Mesodermal cell (in vitro differentiated cells): ENCODE measurements around the gene TRERF1.

Experiments
- H3K27ac ChIP-seq: 2 replicates; pipeline ENCODE4 v1.7.0; 2013; ENCODE audit warnings: mild to moderate bottlenecking, low read depth, low read length, moderate library complexity; ENCODE audit not compliant: severe bottlenecking
- H3K36me3 ChIP-seq: 2 replicates; pipeline ENCODE4 v1.7.1; 2013; ENCODE audit warnings: mild to moderate bottlenecking, low read length, moderate library complexity; ENCODE audit not compliant: control insufficient read depth, insufficient read depth
- H3K4me1 ChIP-seq: one replicate; pipeline ENCODE4 v1.7.1; 2013; ENCODE audit warnings: mild to moderate bottlenecking, low read length; ENCODE audit not compliant: insufficient read depth, control insufficient read depth, poor library complexity, severe bottlenecking
- H3K4me3 ChIP-seq: 2 replicates; pipeline ENCODE4 v1.7.0; 2013; ENCODE audit warnings: low read length, control low read depth, mild to moderate bottlenecking; ENCODE audit not compliant: insufficient read depth, poor library complexity, severe bottlenecking; ENCODE audit errors: extremely low read depth
- H3K9me3 ChIP-seq: 2 replicates; pipeline ENCODE4 v1.7.1; 2013; ENCODE audit warnings: mild to moderate bottlenecking, low read length, moderate library complexity; ENCODE audit not compliant: control insufficient read depth
- WGBS, 2 experiments: methylation state at CpG; one replicate each; pipeline ENCODE4 v1.1.5; 2013; ENCODE audit warnings: missing lambda C conversion rate in 2 of 2; ENCODE audit not compliant: insufficient coverage in 2 of 2; 5-methylcytosine and 5-hydroxymethylcytosine counted together

TRERF1 gene

GRCh38 chr6:42249279-42249678 is 202.4 kb downstream of the TRERF1 start:
- Histone ChIP-seq H3K27ac (no peak overlapping the region), H3K9me3 (no peaks in the 10 kb centered on the region), H3K4me1 (peaks cover 5% of the 10 kb centered on the region), H3K4me3 (no peak overlapping the region), H3K36me3 (peaks cover 2% of the 10 kb centered on the region)
- WGBS, 2 experiments, result 92 to 97% methylated on average over 2 to 3 of the region's 3 CpGs

- no peaks in the 10 kb centered on the region for H3K9me3 ChIP-seq
- H3K36me3 ChIP-seq, result peaks cover 3% of the 10 kb centered on the region
- no peaks in the 10 kb centered on the region for H3K4me1 ChIP-seq
- no peak overlapping the region for H3K27ac ChIP-seq
- no peak overlapping the region for H3K4me3 ChIP-seq
- 96 to 99% methylated on average over 11 of the region's 11 CpGs for WGBS, 2 experiments
These were observed 208.7 kb downstream of the TRERF1 start for GRCh38 chr6:42243046-42243445.

- no peak overlapping the region for H3K27ac ChIP-seq
- H3K9me3 ChIP-seq, result no peaks in the 10 kb centered on the region
- WGBS, 2 experiments, result 60 to 61% methylated on average over 4 of the region's 5 CpGs
- H3K4me1 ChIP-seq, result no peaks in the 10 kb centered on the region
- peaks cover 3% of the 10 kb centered on the region for H3K36me3 ChIP-seq
- no peak overlapping the region for H3K4me3 ChIP-seq
These were observed 209.8 kb downstream of the TRERF1 start for GRCh38 chr6:42241915-42242314.

GRCh38 chr6:42239736-42240375 is 211.9 kb downstream of the TRERF1 start:
- Histone ChIP-seq H3K9me3 (no peaks in the 10 kb centered on the region), H3K4me3 (no peak overlapping the region), H3K27ac (no peak overlapping the region), H3K36me3 (peaks cover 3% of the 10 kb centered on the region), H3K4me1 (peaks cover 3% of the 10 kb centered on the region)
- 91 to 99% methylated on average over 7 of the region's 7 CpGs for WGBS, 2 experiments

GRCh38 chr6:42239333-42239732 is 212.4 kb downstream of the TRERF1 start:
- 86 to 87% methylated on average over 5 of the region's 5 CpGs for WGBS, 2 experiments
- Histone ChIP-seq H3K27ac (no peak overlapping the region), H3K4me3 (no peak overlapping the region), H3K9me3 (no peaks in the 10 kb centered on the region), H3K4me1 (peaks cover 3% of the 10 kb centered on the region), H3K36me3 (peaks cover 3% of the 10 kb centered on the region)

GRCh38 chr6:42237857-42238256 is 213.9 kb downstream of the TRERF1 start:
- Histone ChIP-seq H3K4me1 (peaks cover 3% of the 10 kb centered on the region), H3K27ac (no peak overlapping the region), H3K36me3 (no peaks in the 10 kb centered on the region), H3K4me3 (no peak overlapping the region), H3K9me3 (no peaks in the 10 kb centered on the region)
- no CpG with 5 or more reads among the region's 1 CpG for WGBS, 2 experiments

GRCh38 chr6:42236682-42237473 is 214.8 kb downstream of the TRERF1 start:
- 100% methylated on average over 2 of the region's 5 CpGs for WGBS, 2 experiments
- Histone ChIP-seq H3K36me3 (no peaks in the 10 kb centered on the region), H3K27ac (no peak overlapping the region), H3K4me1 (peaks cover 3% of the 10 kb centered on the region), H3K9me3 (no peaks in the 10 kb centered on the region), H3K4me3 (no peak overlapping the region)

GRCh38 chr6:42236030-42236429 is 215.7 kb downstream of the TRERF1 start:
- Histone ChIP-seq H3K27ac (no peak overlapping the region), H3K9me3 (no peaks in the 10 kb centered on the region)
- WGBS, 2 experiments, result 79 to 96% methylated on average over 3 to 5 of the region's 9 CpGs

GRCh38 chr6:42232035-42232434 is 219.7 kb downstream of the TRERF1 start:
- Histone ChIP-seq H3K4me3 (no peak overlapping the region), H3K27ac (no peak overlapping the region), H3K9me3 (no peaks in the 10 kb centered on the region), H3K4me1 (peaks cover 6% of the 10 kb centered on the region), H3K36me3 (peaks cover 3% of the 10 kb centered on the region)
- 88 to 95% methylated on average over 2 of the region's 3 CpGs for WGBS, 2 experiments

More at GRCh38 chr6:42236030-42236429, 215.7 kb downstream of the TRERF1 start:
- Histone ChIP-seq H3K36me3 (no peaks in the 10 kb centered on the region), H3K4me1 (peaks cover 3% of the 10 kb centered on the region), H3K4me3 (no peak overlapping the region)

- WGBS, 2 experiments, result 82 to 84% methylated on average over 3 to 5 of the region's 8 CpGs
- Histone ChIP-seq H3K4me3 (no peak overlapping the region), H3K27ac (no peak overlapping the region), H3K36me3 (peaks cover 3% of the 10 kb centered on the region), H3K9me3 (no peaks in the 10 kb centered on the region), H3K4me1 (peaks cover 16% of the 10 kb centered on the region)
These were observed 221.1 kb downstream of the TRERF1 start for GRCh38 chr6:42230345-42231321.
